OCI-M2 (cell line): Measurements from ENCODE around the gene NCOA1.
"Not testable (repeated sequence)": the region's sequence is repeated elsewhere in the genome, so short reads cannot be mapped to it uniquely, and the experiment has no call there.

Experiments
- DNase-seq: peaks from one replicate; lab custom pipeline; 2025; ENCODE audit not compliant: unreplicated experiment; lab: John Stamatoyannopoulos, UW

The NCOA1 gene

GRCh38 chr2:24490690-24491541 lies at the start of gene NCOA1:
Gene NCOA1, plus strand, starts transcription at chr2:24491254. Its CDS starts 167,424 bp downstream, at chr2:24658678.
- no peak for DNase-seq

DNA sequence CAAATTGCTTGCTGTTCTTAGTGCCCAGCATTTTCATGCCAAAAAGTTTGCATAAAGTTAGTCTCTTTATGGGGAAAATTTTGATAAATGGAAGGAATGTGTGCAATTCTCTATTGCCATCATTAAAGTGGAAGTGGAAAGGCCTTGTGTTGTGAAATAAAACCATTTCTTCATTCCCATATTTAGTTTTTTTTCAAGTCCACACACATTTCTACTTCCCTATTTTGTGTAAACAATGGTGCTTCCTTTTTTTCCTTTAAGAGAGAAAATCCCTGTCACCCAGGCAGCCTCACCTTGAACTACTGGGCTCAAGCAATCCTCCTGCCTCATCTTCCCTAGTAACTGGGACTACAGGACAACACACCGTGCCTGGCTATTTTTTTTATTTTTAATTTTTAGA lies 42.3 kb upstream of the NCOA1 start:
- no peak for DNase-seq

DNA sequence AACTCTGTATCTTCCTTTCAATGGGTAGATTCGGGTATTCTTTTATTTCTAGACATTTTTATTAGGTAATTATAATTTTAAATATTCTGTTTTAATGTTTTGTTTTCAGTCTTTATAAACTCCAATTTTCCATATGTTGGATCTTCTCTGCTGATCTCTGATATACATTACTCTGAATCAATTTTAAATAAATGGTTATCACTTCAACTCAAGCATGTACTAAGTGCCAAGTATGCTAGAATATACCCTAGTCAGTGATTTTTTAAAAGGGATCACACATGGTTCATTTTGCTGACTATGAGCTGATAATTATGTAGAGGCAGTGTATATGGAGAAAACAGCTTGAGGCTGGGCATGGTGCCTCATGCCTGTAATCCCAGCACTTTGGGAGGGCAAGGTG lies 41.7 kb upstream of the NCOA1 start:
- DNase-seq = no peak

- DNase-seq = no peak
Measured at GRCh38 chr2:24451805-24452501, 39.1 kb upstream of the NCOA1 start.

DNA sequence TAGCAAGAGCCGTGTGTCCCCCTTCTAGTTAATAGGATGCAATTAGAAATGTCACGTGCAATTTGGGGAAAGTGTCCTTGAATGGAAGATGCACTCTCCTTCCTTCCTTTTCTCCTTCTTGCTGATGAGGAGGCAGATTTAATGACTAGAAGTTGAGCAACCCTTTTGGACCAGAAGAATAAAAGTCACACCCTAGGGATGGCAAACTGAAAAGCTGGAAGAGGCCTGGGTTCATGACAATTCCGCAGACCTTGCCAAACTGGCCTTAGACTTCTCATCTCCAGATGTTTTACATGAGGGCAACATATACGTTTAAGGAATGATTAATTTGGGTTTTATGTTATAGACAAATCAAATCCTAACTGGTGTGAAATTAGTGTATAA lies 38.6 kb upstream of the NCOA1 start:
- no peak for DNase-seq

DNA sequence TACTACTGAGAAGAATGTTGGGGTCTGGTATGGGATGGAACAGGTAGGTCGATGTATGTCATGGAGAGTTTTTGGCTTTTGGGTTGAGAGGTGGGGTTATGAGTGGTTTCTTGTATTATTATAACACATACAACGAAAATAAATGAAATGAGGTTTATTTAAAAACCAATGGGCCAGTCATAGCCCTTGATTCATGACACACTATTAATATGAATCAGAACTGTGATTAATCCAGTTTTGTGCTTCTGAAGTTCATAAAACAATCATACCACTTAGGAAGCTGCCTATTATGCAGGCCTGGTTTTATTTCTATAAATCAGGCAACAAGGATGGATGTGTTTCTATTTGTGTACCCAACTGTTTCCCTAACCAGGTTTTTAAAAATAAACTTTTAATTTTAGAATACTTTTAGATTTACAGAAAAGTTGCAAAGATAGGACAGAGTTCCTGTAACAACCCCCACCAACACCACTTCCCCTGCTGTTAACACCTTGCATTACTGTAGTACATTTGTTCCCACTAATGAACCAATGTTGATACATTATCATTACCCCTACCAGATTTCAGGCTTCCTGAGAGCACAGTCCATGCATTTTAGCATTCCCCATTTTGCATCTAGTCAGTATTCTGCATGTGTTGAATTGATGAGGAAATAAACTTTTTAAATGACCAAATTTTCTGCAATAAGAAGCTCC lies 37.5 kb upstream of the NCOA1 start:
- DNase-seq = no peak

DNA sequence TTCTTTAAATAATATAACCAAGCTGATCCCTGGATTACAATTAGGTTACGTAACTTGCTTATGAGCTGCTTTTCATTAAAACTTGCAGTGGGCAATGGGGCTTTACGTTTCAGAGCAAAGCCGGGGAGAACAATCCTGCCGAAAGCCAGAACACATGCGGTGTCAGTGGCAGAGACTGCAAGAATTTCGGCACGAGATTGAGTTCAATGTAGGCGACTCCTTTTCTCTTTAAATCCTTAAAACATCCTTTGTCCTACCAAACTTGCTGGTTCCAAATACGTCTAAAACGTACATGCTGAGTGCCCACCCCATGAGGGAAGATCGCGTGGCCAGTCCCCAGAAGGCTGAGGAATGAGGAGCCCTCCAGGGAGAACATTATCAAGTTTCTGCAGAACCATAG lies 36.8 kb upstream of the NCOA1 start:
- DNase-seq = no peak

GRCh38 chr2:24456599-24457556 lies 34.2 kb upstream of the NCOA1 start:
- no peak for DNase-seq

- DNase-seq = no peak
Measured at GRCh38 chr2:24457696-24458386, 33.2 kb upstream of the NCOA1 start.

DNA sequence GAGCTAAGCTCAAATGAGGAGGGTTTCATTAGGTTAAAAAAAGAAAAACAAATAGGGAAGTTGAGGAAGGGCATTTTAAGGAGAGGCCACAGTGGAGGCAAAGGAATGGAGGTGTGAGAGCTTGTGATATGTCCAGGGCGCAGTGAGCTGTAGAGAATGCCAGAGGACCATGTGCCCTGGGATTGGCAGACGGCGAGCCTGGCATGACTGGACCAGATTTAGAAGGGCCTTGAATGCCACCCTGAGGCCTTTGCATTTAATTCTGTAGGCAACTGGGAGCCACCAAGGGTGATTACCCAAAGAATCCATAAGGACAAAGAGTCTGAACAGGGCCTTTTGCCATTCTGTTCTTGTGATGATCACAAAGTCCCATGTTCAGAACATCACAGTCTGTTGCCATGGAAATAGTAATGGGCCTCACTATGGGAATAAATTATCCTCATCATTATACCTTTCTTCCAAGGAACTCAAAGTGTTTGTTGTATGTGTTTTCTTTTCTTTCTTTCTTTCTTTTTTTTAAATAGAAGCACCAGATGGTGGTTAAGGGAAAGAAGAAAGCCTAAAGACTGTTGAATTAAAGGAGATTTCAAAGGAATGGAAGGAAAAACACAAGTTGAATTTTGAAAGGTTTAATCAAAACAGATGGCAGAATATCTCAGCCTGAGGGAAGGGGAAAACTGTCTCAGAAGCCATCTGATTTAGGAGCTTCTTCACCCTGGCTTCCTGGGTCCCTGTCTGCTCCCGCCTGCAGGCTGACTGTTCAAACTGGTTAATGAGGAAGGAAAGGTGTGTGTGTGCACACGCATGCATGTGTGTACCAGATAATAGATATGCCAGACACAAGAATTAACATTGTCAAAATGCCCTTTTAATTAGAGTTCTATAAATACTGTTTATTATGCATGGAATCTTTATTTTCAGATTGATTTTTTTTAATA lies 31.6 kb upstream of the NCOA1 start:
- DNase-seq = no peak

- no peak for DNase-seq
Measured at GRCh38 chr2:24461685-24462084, 29.4 kb upstream of the NCOA1 start.

- no peak for DNase-seq
Measured at GRCh38 chr2:24463271-24463670, 27.8 kb upstream of the NCOA1 start.

DNA sequence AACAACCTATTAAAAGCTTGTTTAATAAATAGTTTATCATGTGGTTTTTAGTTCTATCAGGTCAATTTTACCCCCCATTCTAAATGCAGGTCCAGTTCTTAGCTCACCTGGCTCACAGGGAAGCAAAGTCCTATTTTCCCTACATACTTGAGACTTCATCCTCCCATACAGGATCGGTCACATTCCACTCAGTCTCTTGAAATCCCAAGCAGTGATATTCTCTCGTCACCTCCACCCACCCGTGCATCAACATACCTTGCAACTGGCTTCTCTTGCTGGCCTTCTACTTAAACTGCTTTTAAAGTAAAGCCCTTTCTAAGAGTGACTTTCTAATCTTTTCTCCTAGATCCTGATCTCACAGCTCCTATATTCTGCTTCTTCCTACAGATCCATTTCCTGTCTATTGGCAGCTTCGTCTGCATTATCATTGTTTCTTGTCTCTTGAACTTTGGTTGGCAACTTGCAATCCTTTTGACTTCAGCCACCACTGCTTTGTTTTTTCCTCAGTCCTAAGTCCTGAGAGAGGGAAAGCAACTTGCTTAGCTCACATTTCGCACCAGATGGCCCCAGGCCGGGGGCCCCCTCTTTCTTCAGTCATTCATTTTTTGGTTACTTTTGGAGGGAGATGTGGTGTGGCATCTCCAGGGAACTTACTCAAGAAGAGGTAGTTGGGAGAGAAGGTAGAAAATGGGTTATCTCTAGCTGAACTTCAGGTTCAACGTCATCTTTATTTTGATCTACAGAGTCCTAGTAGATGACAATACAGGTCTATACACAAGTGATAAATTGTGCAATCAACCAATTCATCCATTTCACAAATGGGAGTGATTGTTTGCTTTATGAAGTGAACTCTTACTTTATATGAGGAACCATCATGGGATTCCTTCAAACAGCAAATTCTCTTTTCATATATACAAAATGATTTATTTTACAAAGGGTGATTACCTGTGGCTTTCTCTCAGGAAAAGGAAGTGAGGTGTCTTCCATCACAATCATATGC lies 23.9 kb upstream of the NCOA1 start:
- no peak for DNase-seq

- not testable (repeated sequence) for DNase-seq
Measured at GRCh38 chr2:24468453-24468852, 22.6 kb upstream of the NCOA1 start.

DNA sequence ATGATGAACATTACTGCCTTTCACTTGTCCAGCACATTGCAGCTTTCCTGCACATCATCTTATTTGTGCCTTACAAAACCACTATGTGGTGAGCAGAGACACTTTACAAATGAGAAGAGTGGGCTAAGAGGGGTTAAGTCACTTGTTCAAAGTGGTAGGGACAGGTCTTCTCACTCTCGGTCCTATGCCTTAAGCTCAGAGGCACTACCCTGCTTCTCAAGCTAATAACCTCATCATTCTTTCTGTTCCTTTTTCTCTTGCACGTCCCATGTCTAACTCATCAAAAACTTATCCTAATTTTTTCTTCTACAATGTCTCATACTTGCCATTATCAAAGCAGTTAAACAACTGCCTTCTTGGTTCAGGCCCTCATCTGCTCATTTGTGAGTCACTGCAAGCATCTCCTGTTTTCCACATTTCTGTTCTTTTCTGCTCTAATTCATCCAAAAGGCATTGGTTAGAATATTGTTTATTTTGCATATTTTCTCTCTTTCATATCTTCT lies 21.9 kb upstream of the NCOA1 start:
- DNase-seq = no peak

DNA sequence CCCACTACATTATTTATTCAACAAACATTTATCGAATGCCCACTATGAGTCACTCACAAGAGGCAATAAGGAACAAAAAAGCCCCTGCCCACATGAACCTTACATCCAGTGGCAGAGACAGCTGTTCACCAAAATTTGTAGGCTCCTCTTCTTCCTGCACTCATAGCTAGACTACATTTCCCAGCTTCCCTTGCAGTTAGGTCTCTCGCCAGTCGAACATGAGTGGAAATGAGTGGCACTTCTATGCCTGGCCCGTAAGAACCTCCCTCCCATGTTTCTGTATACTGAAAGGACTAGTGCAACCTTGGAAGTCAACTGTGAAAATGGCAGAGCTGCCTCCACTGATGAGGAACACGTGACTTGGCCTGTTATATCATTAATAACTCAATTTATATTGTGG lies 19.4 kb upstream of the NCOA1 start:
- no peak for DNase-seq

DNA sequence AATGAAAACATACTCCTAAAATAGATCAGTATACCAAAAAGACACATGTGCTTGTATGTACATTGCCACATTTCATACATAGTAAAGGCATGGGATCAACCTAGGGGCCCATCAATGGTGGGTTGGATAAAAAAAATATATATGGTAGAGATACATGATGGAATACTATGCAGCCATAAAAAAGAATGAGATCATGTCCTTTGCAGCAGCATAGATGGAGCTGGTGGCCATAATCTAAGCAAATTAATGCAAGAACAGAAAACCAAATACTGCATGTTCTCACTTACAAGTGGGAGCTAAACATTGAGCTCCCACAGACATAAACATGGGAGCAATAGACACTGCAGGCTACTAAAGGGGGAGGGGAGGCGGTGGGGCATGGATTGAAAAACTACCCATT lies 18.6 kb upstream of the NCOA1 start:
- DNase-seq = no peak

GRCh38 chr2:24473626-24474025 lies 17.4 kb upstream of the NCOA1 start:
- DNase-seq = no peak
